ENCODE data around the gene SARS2.

Gene SARS2

GRCh38 chr19:38908911-38909310, 21.7 kb downstream of the SARS2 start:
- no peak for DNase-seq
- Histone ChIP-seq H3K27me3 (replicated peaks in 2 of 5; ENCODE audit: control insufficient read depth in 4 of 5, insufficient read depth in 5 of 5, low read length in 4 of 5) (no peaks in the 10 kb centered on the region), H3K4me1 (ENCODE audit: control extremely low read depth in 1 of 4, control insufficient read depth in 4 of 4, insufficient read depth in 4 of 4, low read length in 3 of 4) (peaks cover 0 to 5% (median 3%) of the 10 kb centered on the region in 4 experiments), H3K4me3 (ENCODE audit: control insufficient read depth in 1 of 7, extremely low read depth in 1 of 7, insufficient read depth in 4 of 7, low read depth in 2 of 7, low read length in 6 of 7) (no peak overlapping the region), H3K9me3 (ENCODE audit: control extremely low read depth in 1 of 5, control insufficient read depth in 4 of 5, insufficient read depth in 2 of 5, low read depth in 1 of 5, low read length in 4 of 5) (no peaks in the 10 kb centered on the region), H3K27ac (ENCODE audit: insufficient read depth in 1 of 2, low read depth in 1 of 2, low read length in 2 of 2, poor library complexity in 1 of 2, severe bottlenecking in 2 of 2) (no peak overlapping the region), H3K36me3 (ENCODE audit: control insufficient read depth in 4 of 4, insufficient read depth in 4 of 4, low read length in 3 of 4) (peaks cover 2 to 47% (median 30%) of the 10 kb centered on the region in 4 experiments)
- ChIA-PET POLR2A (interaction anchor here (0.7 kb wide), 1 partner anchor 11 kb away, joined by 6 read pairs; no protein-coding TSS in a partner anchor), CTCF (no interaction called here)
- WGBS (ENCODE audit: insufficient coverage): 86% methylated on average over 2 of the region's 10 CpGs

- over 99% methylated on average over 12 of the region's 12 CpGs for WGBS (ENCODE audit: insufficient coverage)
- H3K4me1 ChIP-seq (ENCODE audit: control extremely low read depth in 1 of 4, control insufficient read depth in 4 of 4, insufficient read depth in 4 of 4, low read length in 3 of 4): peaks cover 0 to 3% (median 2%) of the 10 kb centered on the region in 4 experiments
- no peak for DNase-seq
- ChIA-PET POLR2A (no interaction called here), CTCF (no interaction called here)
- no peak overlapping the region for H3K27ac ChIP-seq (ENCODE audit: insufficient read depth in 1 of 2, low read depth in 1 of 2, low read length in 2 of 2, poor library complexity in 1 of 2, severe bottlenecking in 2 of 2)
- H3K27me3 ChIP-seq (replicated peaks in 2 of 5; ENCODE audit: control insufficient read depth in 4 of 5, insufficient read depth in 5 of 5, low read length in 4 of 5): no peaks in the 10 kb centered on the region
- H3K36me3 ChIP-seq (ENCODE audit: control insufficient read depth in 4 of 4, insufficient read depth in 4 of 4, low read length in 3 of 4): peaks cover 2 to 47% (median 30%) of the 10 kb centered on the region in 4 experiments
- no peak overlapping the region for H3K4me3 ChIP-seq (ENCODE audit: control insufficient read depth in 1 of 7, extremely low read depth in 1 of 7, insufficient read depth in 4 of 7, low read depth in 2 of 7, low read length in 6 of 7)
- no peaks in the 10 kb centered on the region for H3K9me3 ChIP-seq (ENCODE audit: control extremely low read depth in 1 of 5, control insufficient read depth in 4 of 5, insufficient read depth in 2 of 5, low read depth in 1 of 5, low read length in 4 of 5)
Observed at GRCh38 chr19:38907670-38908069, 22.9 kb downstream of the SARS2 start.

GRCh38 chr19:38907227-38907626, 23.3 kb downstream of the SARS2 start:
- Histone ChIP-seq H3K4me1 (ENCODE audit: control extremely low read depth in 1 of 4, control insufficient read depth in 4 of 4, insufficient read depth in 4 of 4, low read length in 3 of 4) (peaks cover 0 to 2% (median 0%) of the 10 kb centered on the region in 4 experiments), H3K36me3 (ENCODE audit: control insufficient read depth in 4 of 4, insufficient read depth in 4 of 4, low read length in 3 of 4) (peaks cover 2 to 47% (median 30%) of the 10 kb centered on the region in 4 experiments), H3K9me3 (ENCODE audit: control extremely low read depth in 1 of 5, control insufficient read depth in 4 of 5, insufficient read depth in 2 of 5, low read depth in 1 of 5, low read length in 4 of 5) (no peaks in the 10 kb centered on the region), H3K27me3 (replicated peaks in 2 of 5; ENCODE audit: control insufficient read depth in 4 of 5, insufficient read depth in 5 of 5, low read length in 4 of 5) (no peaks in the 10 kb centered on the region), H3K4me3 (ENCODE audit: control insufficient read depth in 1 of 7, extremely low read depth in 1 of 7, insufficient read depth in 4 of 7, low read depth in 2 of 7, low read length in 6 of 7) (no peak overlapping the region), H3K27ac (ENCODE audit: insufficient read depth in 1 of 2, low read depth in 1 of 2, low read length in 2 of 2, poor library complexity in 1 of 2, severe bottlenecking in 2 of 2) (no peak overlapping the region)
- POLR2A ChIA-PET: no interaction called here
- WGBS (ENCODE audit: insufficient coverage): 96% methylated on average over 29 of the region's 29 CpGs
- CTCF ChIA-PET: no interaction called here
- DNase-seq: no peak

- Histone ChIP-seq H3K27me3 (replicated peaks in 2 of 5; ENCODE audit: control insufficient read depth in 4 of 5, insufficient read depth in 5 of 5, low read length in 4 of 5) (no peaks in the 10 kb centered on the region), H3K4me3 (ENCODE audit: control insufficient read depth in 1 of 7, extremely low read depth in 1 of 7, insufficient read depth in 4 of 7, low read depth in 2 of 7, low read length in 6 of 7) (no peak overlapping the region), H3K9me3 (ENCODE audit: control extremely low read depth in 1 of 5, control insufficient read depth in 4 of 5, insufficient read depth in 2 of 5, low read depth in 1 of 5, low read length in 4 of 5) (no peaks in the 10 kb centered on the region), H3K4me1 (ENCODE audit: control extremely low read depth in 1 of 4, control insufficient read depth in 4 of 4, insufficient read depth in 4 of 4, low read length in 3 of 4) (peaks cover 0 to 6% (median 0%) of the 10 kb centered on the region in 4 experiments), H3K36me3 (ENCODE audit: control insufficient read depth in 4 of 4, insufficient read depth in 4 of 4, low read length in 3 of 4) (peaks cover 2 to 47% (median 30%) of the 10 kb centered on the region in 4 experiments), H3K27ac (ENCODE audit: insufficient read depth in 1 of 2, low read depth in 1 of 2, low read length in 2 of 2, poor library complexity in 1 of 2, severe bottlenecking in 2 of 2) (no peak overlapping the region)
- CTCF ChIA-PET: interaction anchor here (0.7 to 1.1 kb wide), 4 partner anchors 9 to 36 kb away, joined by 3 read pairs; no protein-coding TSS in a partner anchor
- POLR2A ChIA-PET: no interaction called here
- no peak for DNase-seq
- 100% methylated on average over 4 of the region's 4 CpGs for WGBS (ENCODE audit: insufficient coverage)
Observed at GRCh38 chr19:38905620-38906019, 24.9 kb downstream of the SARS2 start.

GRCh38 chr19:38904581-38905539, 25.7 kb downstream of the SARS2 start:
- H3K36me3 ChIP-seq (ENCODE audit: control insufficient read depth in 4 of 4, insufficient read depth in 4 of 4, low read length in 3 of 4): peaks cover 2 to 44% (median 30%) of the 10 kb centered on the region in 4 experiments
- no peak overlapping the region for H3K27ac ChIP-seq (ENCODE audit: insufficient read depth in 1 of 2, low read depth in 1 of 2, low read length in 2 of 2, poor library complexity in 1 of 2, severe bottlenecking in 2 of 2)
- POLR2A ChIA-PET: no interaction called here
- H3K27me3 ChIP-seq (replicated peaks in 2 of 5; ENCODE audit: control insufficient read depth in 4 of 5, insufficient read depth in 5 of 5, low read length in 4 of 5): no peaks in the 10 kb centered on the region
- H3K4me3 ChIP-seq (ENCODE audit: control insufficient read depth in 1 of 7, extremely low read depth in 1 of 7, insufficient read depth in 4 of 7, low read depth in 2 of 7, low read length in 6 of 7): no peak overlapping the region
- CTCF ChIA-PET: interaction anchor here (0.9 to 1.1 kb wide), 2 partner anchors 10 to 35 kb away, joined by 3 read pairs; no protein-coding TSS in a partner anchor
- H3K9me3 ChIP-seq (ENCODE audit: control extremely low read depth in 1 of 5, control insufficient read depth in 4 of 5, insufficient read depth in 2 of 5, low read depth in 1 of 5, low read length in 4 of 5): no peaks in the 10 kb centered on the region
- H3K4me1 ChIP-seq (ENCODE audit: control extremely low read depth in 1 of 4, control insufficient read depth in 4 of 4, insufficient read depth in 4 of 4, low read length in 3 of 4): peaks cover 0 to 12% (median 2%) of the 10 kb centered on the region in 4 experiments
- 94% methylated on average over 23 of the region's 35 CpGs for WGBS (ENCODE audit: insufficient coverage)
- no peak for DNase-seq

- Histone ChIP-seq H3K36me3 (ENCODE audit: control insufficient read depth in 4 of 4, insufficient read depth in 4 of 4, low read length in 3 of 4) (peaks cover 2 to 22% (median 16%) of the 10 kb centered on the region in 4 experiments), H3K9me3 (ENCODE audit: control extremely low read depth in 1 of 5, control insufficient read depth in 4 of 5, insufficient read depth in 2 of 5, low read depth in 1 of 5, low read length in 4 of 5) (no peaks in the 10 kb centered on the region), H3K27ac (ENCODE audit: insufficient read depth in 1 of 2, low read depth in 1 of 2, low read length in 2 of 2, poor library complexity in 1 of 2, severe bottlenecking in 2 of 2) (peak overlapping the region in 1 of 2 experiments; percentile 96), H3K4me3 (ENCODE audit: control insufficient read depth in 1 of 7, extremely low read depth in 1 of 7, insufficient read depth in 4 of 7, low read depth in 2 of 7, low read length in 6 of 7) (no peak overlapping the region), H3K27me3 (replicated peaks in 2 of 5; ENCODE audit: control insufficient read depth in 4 of 5, insufficient read depth in 5 of 5, low read length in 4 of 5) (no peaks in the 10 kb centered on the region), H3K4me1 (ENCODE audit: control extremely low read depth in 1 of 4, control insufficient read depth in 4 of 4, insufficient read depth in 4 of 4, low read length in 3 of 4) (peaks cover 0 to 23% (median 15%) of the 10 kb centered on the region in 4 experiments)
- CTCF ChIA-PET: interaction anchor here (1.1 to 1.2 kb wide), 2 partner anchors 10 to 51 kb away, joined by 3 read pairs; partner anchors contain the start of gene CCER2
- POLR2A ChIA-PET: no interaction called here
- DNase-seq: no peak
- 100% methylated on average over 1 of the region's 1 CpG for WGBS (ENCODE audit: insufficient coverage)
Observed at GRCh38 chr19:38901683-38902082, 28.9 kb downstream of the SARS2 start.
